Loucy (cell line): ENCODE results near the gene LYRM4.

Source experiments
- H2AFZ ChIP-seq: fragments of 200-600 bp; sonication (generic); 2 replicates; pipeline ENCODE4 v1.6.0; 2016; ENCODE audit warnings: antibody characterized with exemption, mild to moderate bottlenecking, low read length, moderate library complexity
- H3F3A ChIP-seq: fragments of 200-600 bp; 2 replicates; pipeline ENCODE4 v1.6.0; 2016; ENCODE audit warnings: antibody characterized with exemption, low read depth, mild to moderate bottlenecking
- H3K27me3 ChIP-seq: fragments of 200-600 bp; sonication (generic); 2 replicates; pipeline ENCODE4 v1.6.1; 2014; ENCODE audit warnings: low read length, mild to moderate bottlenecking; ENCODE audit not compliant: insufficient read depth, poor library complexity, severe bottlenecking
- H3K36me3 ChIP-seq: fragments of 200-600 bp; sonication (generic); 2 replicates; pipeline ENCODE4 v1.6.1; 2016; ENCODE audit warnings: low read length; ENCODE audit not compliant: insufficient read depth
- H3K4me1 ChIP-seq: fragments of 200-600 bp; sonication (generic); 2 replicates; pipeline ENCODE4 v1.5.1; 2014; ENCODE audit warnings: low read length, mild to moderate bottlenecking; ENCODE audit not compliant: insufficient read depth, poor library complexity, severe bottlenecking
- H3K4me2 ChIP-seq: fragments of 200-600 bp; sonication (generic); 2 replicates; pipeline ENCODE4 v1.6.0; 2014; ENCODE audit warnings: antibody characterized with exemption, low read length, low read depth, mild to moderate bottlenecking; ENCODE audit not compliant: poor library complexity, severe bottlenecking
- H3K4me3 ChIP-seq: fragments of 200-600 bp; sonication (generic); 2 replicates; pipeline ENCODE4 v1.5.1; 2014; ENCODE audit warnings: low read length, mild to moderate bottlenecking, mixed read lengths; ENCODE audit not compliant: poor library complexity, severe bottlenecking
- H3K79me2 ChIP-seq: fragments of 200-600 bp; sonication (generic); 2 replicates; pipeline ENCODE4 v1.6.1; 2014; ENCODE audit warnings: low read length; ENCODE audit not compliant: insufficient read depth
- H3K9ac ChIP-seq: fragments of 200-600 bp; sonication (generic); 2 replicates; pipeline ENCODE4 v1.6.0; 2014; ENCODE audit warnings: mild to moderate bottlenecking, low read depth, low read length, moderate library complexity; ENCODE audit not compliant: poor library complexity, severe bottlenecking
- H3K9me2 ChIP-seq: fragments of 200-600 bp; sonication (generic); replicated peaks from 2 replicates; pipeline ENCODE4 v1.6.1; 2016; ENCODE audit warnings: low read depth, low read length, mixed read lengths
- H3K9me3 ChIP-seq: fragments of 200-600 bp; sonication (generic); 2 replicates; pipeline ENCODE4 v1.6.1; 2014; ENCODE audit warnings: mild to moderate bottlenecking, antibody characterized with exemption, low read length, low read depth; ENCODE audit not compliant: insufficient read depth
- H4K20me1 ChIP-seq: fragments of 200-600 bp; sonication (generic); 2 replicates; pipeline ENCODE4 v1.6.0; 2014; ENCODE audit warnings: antibody characterized with exemption, low read length, mild to moderate bottlenecking; ENCODE audit not compliant: insufficient read depth, poor library complexity, severe bottlenecking
- CTCF ChIP-seq: fragments of 200-600 bp; sonication (generic); conservative IDR thresholded peaks from 2 replicates; pipeline ENCODE4 v1.5.1; 2014; ENCODE audit warnings: mild to moderate bottlenecking, antibody characterized with exemption, low read length
- EZH2phosphoT487 ChIP-seq: fragments of 200-600 bp; IDR thresholded peaks from 2 replicates; pipeline ENCODE4 v1.6.1; 2018; ENCODE audit warnings: antibody characterized with exemption, mild to moderate bottlenecking, moderate library complexity, borderline replicate concordance

Gene LYRM4

GRCh38 chr6:5096482-5096881, 164.3 kb downstream of the LYRM4 start:
- Histone ChIP-seq H3K27me3 (no peaks in the 10 kb centered on the region), H3K4me3 (no peak overlapping the region), H3F3A (no peaks in the 10 kb centered on the region), H4K20me1 (no peaks in the 10 kb centered on the region), H3K36me3 (no peaks in the 10 kb centered on the region), H3K9ac (no peak overlapping the region), H3K79me2 (no peaks in the 10 kb centered on the region), H3K9me2 (no peaks in the 10 kb centered on the region), H2AFZ (no peak overlapping the region), H3K4me2 (no peak overlapping the region), H3K9me3 (no peaks in the 10 kb centered on the region), H3K4me1 (peaks cover 4% of the 10 kb centered on the region)
- TF ChIP-seq CTCF (no peak), EZH2phosphoT487 (no peak)

- peaks cover 6% of the 10 kb centered on the region for H3K4me1 ChIP-seq
- no peaks in the 10 kb centered on the region for H3K27me3 ChIP-seq
- no peaks in the 10 kb centered on the region for H3K36me3 ChIP-seq
- H3K9me3 ChIP-seq: no peaks in the 10 kb centered on the region
- H3K9ac ChIP-seq: no peak overlapping the region
- TF ChIP-seq CTCF (no peak), EZH2phosphoT487 (no peak)
- H3K4me3 ChIP-seq: no peak overlapping the region
- no peak overlapping the region for H2AFZ ChIP-seq
- H3F3A ChIP-seq: no peaks in the 10 kb centered on the region
- no peak overlapping the region for H3K4me2 ChIP-seq
- H3K9me2 ChIP-seq: no peaks in the 10 kb centered on the region
- no peaks in the 10 kb centered on the region for H3K79me2 ChIP-seq
- H4K20me1 ChIP-seq: no peaks in the 10 kb centered on the region
These were observed 165.5 kb downstream of the LYRM4 start for GRCh38 chr6:5095236-5095635.

GRCh38 chr6:5094327-5094726, 166.4 kb downstream of the LYRM4 start:
- H3K9ac ChIP-seq: no peak overlapping the region
- H4K20me1 ChIP-seq: no peaks in the 10 kb centered on the region
- no peaks in the 10 kb centered on the region for H3F3A ChIP-seq
- no peaks in the 10 kb centered on the region for H3K79me2 ChIP-seq
- no peaks in the 10 kb centered on the region for H3K27me3 ChIP-seq
- TF ChIP-seq CTCF (no peak), EZH2phosphoT487 (no peak)
- no peak overlapping the region for H3K4me2 ChIP-seq
- H3K36me3 ChIP-seq: no peaks in the 10 kb centered on the region
- no peak overlapping the region for H2AFZ ChIP-seq
- H3K9me3 ChIP-seq: no peaks in the 10 kb centered on the region
- no peak overlapping the region for H3K4me3 ChIP-seq
- no peaks in the 10 kb centered on the region for H3K9me2 ChIP-seq
- peaks cover 15% of the 10 kb centered on the region for H3K4me1 ChIP-seq
